Gastroesophageal sphincter (tissue), 4 donors: Measurements from ENCODE around the gene PCTP. TPM values are rescaled to one million over a fixed set of nuclear protein-coding genes. Genes with fewer than 3 reads are reported as not detected.

Experiments used
- ATAC-seq: fragments of 150-250 bp; one replicate; pipeline ENCODE4 v1.9.1; 2016; ENCODE audit warnings: mild to moderate bottlenecking, moderate library complexity
- H3K27ac ChIP-seq, 4 donors: fragments of 200-600 bp; sonication (generic) in 3 of 4; 1 replicate in 3 of 4; 2 replicates in 1 of 4; pipeline ENCODE4 v1.5.1; 2016 to 2019
- H3K27me3 ChIP-seq: fragments of 200-600 bp; sonication (generic); one replicate; pipeline ENCODE4 v1.5.1; 2019
- H3K36me3 ChIP-seq, 2 donors: fragments of 200-600 bp; sonication (generic); one replicate each; pipeline ENCODE4 v1.5.1; 2019; ENCODE audit warnings: control low read depth in 1 of 2
- H3K4me1 ChIP-seq, 3 donors: fragments of 200-600 bp; sonication (generic); 1 replicate in 2 of 3; 2 replicates in 1 of 3; pipeline ENCODE4 v1.5.1; 2016 to 2019; ENCODE audit warnings: control low read depth in 2 of 3
- H3K4me3 ChIP-seq, 2 donors: fragments of 200-600 bp; sonication (generic); one replicate each; pipeline ENCODE4 v1.5.1; 2019; ENCODE audit warnings: mild to moderate bottlenecking in 1 of 2, moderate library complexity in 1 of 2
- H3K9me3 ChIP-seq, 3 donors: fragments of 200-600 bp; sonication (generic); one replicate each; pipeline ENCODE4 v1.5.1; 2017 to 2019; ENCODE audit warnings: control low read depth in 2 of 3
- CTCF ChIP-seq, 4 experiments: fragments of 200-600 bp in 2 of 4; fragments of 450-650 bp in 2 of 4; sonication (generic) in 1 of 4; IDR thresholded peaks; one replicate each; pipeline ENCODE4 v1.5.1; 2017 to 2019; ENCODE audit warnings: antibody characterized with exemption in 4 of 4, mild to moderate bottlenecking in 2 of 4, moderate library complexity in 2 of 4
- EP300 ChIP-seq: sonication (generic); formaldehyde crosslinking; IDR thresholded peaks from one replicate; pipeline ENCODE4 v1.6.1; 2017; ENCODE audit warnings: antibody characterized with exemption, mild to moderate bottlenecking
- POLR2A ChIP-seq, 2 donors: fragments of 450-650 bp; IDR thresholded peaks; one replicate each; pipeline ENCODE4 v1.6.1; 2017; ENCODE audit warnings: antibody characterized with exemption in 2 of 2, mild to moderate bottlenecking in 2 of 2, moderate library complexity in 1 of 2
- POLR2AphosphoS5 ChIP-seq: sonication (generic); formaldehyde crosslinking; IDR thresholded peaks from one replicate; pipeline ENCODE4 v1.6.1; 2017; ENCODE audit warnings: antibody characterized with exemption
- WGBS, 2 donors: methylation state at CpG; one replicate each; pipeline ENCODE4 v1.1.5; 2018; ENCODE audit warnings: low coverage in 1 of 2; 5-methylcytosine and 5-hydroxymethylcytosine counted together
- total RNA-seq, 4 donors: library from RNA; depleted of rRNA; stranded (reverse); fragments of >200 nt; gene quantifications; one replicate each; pipeline ENCODE4 v1.1.0, GENCODE V29; 2016

The PCTP gene
- total RNA-seq, 4 donors from 2014 or later: 11.3 to 27.3 (median 18.8) TPM

DNA sequence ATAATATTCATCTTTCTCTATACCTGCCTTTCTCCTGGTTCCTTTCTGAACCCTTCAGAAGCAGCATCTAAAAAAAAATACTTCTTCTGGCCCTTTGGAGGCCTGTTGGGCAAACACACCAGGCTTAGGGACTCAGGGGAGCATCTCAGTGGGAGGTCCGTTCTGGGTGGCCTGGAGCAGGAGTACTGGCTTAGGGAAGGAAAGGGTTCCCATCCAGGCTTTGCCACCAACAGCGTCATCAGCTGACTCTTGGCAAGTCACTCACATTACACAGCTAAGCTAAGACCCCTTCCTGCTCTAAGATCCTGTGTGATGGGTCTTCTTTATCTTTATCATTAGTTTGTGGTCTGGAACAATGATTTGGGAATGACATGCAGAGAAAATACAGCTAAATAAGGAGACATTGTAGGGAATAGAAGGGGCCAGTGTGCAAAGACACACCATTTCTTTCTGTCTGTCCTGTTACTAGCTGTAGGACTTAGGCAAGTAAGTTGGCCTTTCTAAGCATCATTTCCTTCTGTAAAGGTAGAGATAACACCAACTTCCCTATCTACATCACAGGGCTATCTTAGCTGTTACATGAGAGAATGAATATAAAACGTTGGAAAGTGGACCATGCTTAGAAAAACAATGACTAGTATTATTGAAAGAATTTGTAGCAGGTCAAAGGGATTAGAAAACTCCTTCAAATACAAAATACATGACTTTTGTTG, 9.9 kb downstream of the PCTP start:
- Histone ChIP-seq H3K4me3 (no peak overlapping the region), H3K4me1 (peaks cover 0 to 42% (median 0%) of the 10 kb centered on the region in 3 donors), H3K9me3 (no peaks in the 10 kb centered on the region), H3K27ac (no peak overlapping the region), H3K36me3 (no peaks in the 10 kb centered on the region), H3K27me3 (no peaks in the 10 kb centered on the region)
- ATAC-seq: no peak
- no peak for TF ChIP-seq POLR2A (IDR thresholded peaks at IDR 0.05)
- WGBS, 2 donors: 44 to 67% methylated on average over 1 to 2 of the region's 3 CpGs

DNA sequence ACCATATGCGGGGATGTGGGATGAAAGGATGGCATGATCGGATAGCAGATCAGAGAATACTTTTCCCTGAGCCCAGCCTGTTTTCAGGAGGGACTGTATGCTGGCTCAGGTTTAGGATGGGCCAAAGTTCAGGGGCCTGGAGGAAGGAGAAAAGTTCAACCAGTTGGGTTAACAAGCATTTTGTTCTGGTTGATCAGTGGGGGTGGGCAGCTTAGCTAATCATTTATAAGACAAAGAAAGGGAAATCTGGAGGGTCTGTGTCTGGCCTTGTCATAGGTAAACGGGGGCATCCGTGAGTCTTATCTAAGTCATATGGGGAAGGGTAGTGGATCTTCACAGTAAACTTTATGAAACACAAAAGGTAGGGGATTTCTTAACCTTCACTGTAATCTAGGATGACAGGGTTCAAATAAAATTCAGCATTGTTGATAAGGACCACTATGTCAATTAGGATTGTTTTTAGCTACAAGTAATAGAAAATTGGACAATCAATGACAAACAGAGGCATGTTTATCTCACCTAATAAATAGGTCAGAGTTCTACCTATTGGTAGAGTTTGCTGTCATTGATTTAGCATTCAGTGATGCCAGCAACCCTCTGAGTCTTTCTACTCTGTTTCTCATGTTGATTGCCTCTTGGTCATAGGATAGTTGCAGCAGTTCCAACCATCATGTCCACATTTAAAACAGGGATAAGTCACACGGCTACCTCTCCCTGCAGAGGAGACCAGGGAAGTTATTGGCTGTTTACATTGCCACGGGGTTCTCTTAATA, 11.4 kb downstream of the PCTP start:
- no peak overlapping the region for H3K27ac ChIP-seq
- no peak for ATAC-seq

DNA sequence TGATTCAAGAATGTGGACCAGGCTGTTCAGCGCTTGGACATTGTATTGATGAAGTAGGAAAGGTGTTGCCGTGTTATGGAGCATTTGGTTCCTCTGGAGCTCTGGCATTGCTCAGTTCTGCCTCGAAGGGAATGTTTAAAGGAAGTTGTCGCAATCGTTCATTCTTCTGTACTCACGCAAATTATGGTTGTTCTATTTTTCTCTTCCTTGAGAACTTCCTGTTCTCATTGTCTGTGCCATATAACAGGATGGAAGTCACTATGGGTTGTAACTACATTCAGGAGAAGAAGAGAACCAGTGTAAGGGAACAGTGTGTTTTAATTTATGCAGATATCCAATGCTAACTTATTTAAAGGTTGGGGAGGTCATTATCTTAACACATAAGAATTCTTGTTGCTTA, 13.0 kb downstream of the PCTP start:
- Histone ChIP-seq H3K27me3 (no peaks in the 10 kb centered on the region), H3K9me3 (no peaks in the 10 kb centered on the region), H3K4me3 (no peak overlapping the region), H3K4me1 (peaks cover 0 to 37% (median 0%) of the 10 kb centered on the region in 3 donors), H3K27ac (peak overlapping the region in 2 of 4 donors; percentile 6 to 35), H3K36me3 (peaks cover 0 to 11% of the 10 kb centered on the region in 2 donors)
- no peak for TF ChIP-seq EP300
- TF ChIP-seq POLR2AphosphoS5: peak; percentile 34
- WGBS, 2 donors: 42 to 65% methylated on average over 6 of the region's 6 CpGs
- ATAC-seq: peak; percentile 51

More for the DNA sequence above, 11.4 kb downstream of the PCTP start:
- 86 to 100% methylated on average over 6 of the region's 6 CpGs for WGBS, 2 donors
- H3K4me3 ChIP-seq: no peak overlapping the region
- no peak for TF ChIP-seq EP300
- no peak for TF ChIP-seq POLR2A (IDR thresholded peaks at IDR 0.05)
- TF ChIP-seq POLR2AphosphoS5: no peak
- no peak for TF ChIP-seq CTCF (IDR thresholded peaks at IDR 0.05)
- peaks cover 0 to 42% (median 0%) of the 10 kb centered on the region in 3 donors for H3K4me1 ChIP-seq
- no peaks in the 10 kb centered on the region for H3K9me3 ChIP-seq
- no peaks in the 10 kb centered on the region for H3K36me3 ChIP-seq
- H3K27me3 ChIP-seq: no peaks in the 10 kb centered on the region

- H3K9me3 ChIP-seq: no peaks in the 10 kb centered on the region
- no peaks in the 10 kb centered on the region for H3K27me3 ChIP-seq
- ATAC-seq: no peak
- H3K4me1 ChIP-seq: peaks cover 0 to 37% (median 4%) of the 10 kb centered on the region in 3 donors
- H3K4me3 ChIP-seq: no peak overlapping the region
- whole genome bisulfite sequencing, 2 donors: 96 to 100% methylated on average over 1 to 4 of the region's 4 CpGs
- peaks cover 0 to 17% of the 10 kb centered on the region in 2 donors for H3K36me3 ChIP-seq
- peak overlapping the region in 2 of 4 donors; percentile 6 to 35 for H3K27ac ChIP-seq
- TF ChIP-seq EP300 (no peak), POLR2AphosphoS5 (no peak), CTCF (IDR thresholded peaks at IDR 0.05) (no peak), POLR2A (IDR thresholded peaks at IDR 0.05) (no peak)
Observed at GRCh38 chr17:55764610-55765009, 13.8 kb downstream of the PCTP start.

- WGBS, 2 donors: 93% methylated on average over 3 of the region's 3 CpGs; no CpG with 5 or more reads in 1 of the 2 donors
- no peak for ATAC-seq
- no peak for TF ChIP-seq EP300
- no peak for TF ChIP-seq POLR2AphosphoS5
- TF ChIP-seq CTCF (IDR thresholded peaks at IDR 0.05): no peak
- TF ChIP-seq POLR2A (IDR thresholded peaks at IDR 0.05): no peak
- no peak overlapping the region for H3K4me3 ChIP-seq
- H3K4me1 ChIP-seq: peaks cover 4 to 39% (median 7%) of the 10 kb centered on the region in 3 donors
- peaks cover 0 to 22% of the 10 kb centered on the region in 2 donors for H3K36me3 ChIP-seq
- no peak overlapping the region for H3K27ac ChIP-seq
- no peaks in the 10 kb centered on the region for H3K27me3 ChIP-seq
- H3K9me3 ChIP-seq: no peaks in the 10 kb centered on the region
Observed at GRCh38 chr17:55765472-55765871, 14.6 kb downstream of the PCTP start.
